Measurements from ENCODE around the gene BABAM2. TPM values are rescaled to one million over a fixed set of nuclear protein-coding genes. Genes with fewer than 3 reads are reported as not detected.

BABAM2 gene
- total and polyA plus RNA-seq, 2 experiments from 2014 or later = 28.8 to 43.6 TPM

- DNase-seq (ENCODE audit: low spot score) = no peak
- Histone ChIP-seq H3K4me3 (no peak overlapping the region), H3K79me2 (no peaks in the 10 kb centered on the region), H3K27me3 (no peaks in the 10 kb centered on the region), H3K27ac (no peak overlapping the region), H3K9me3 (ENCODE audit: low read depth) (no peaks in the 10 kb centered on the region), H3K9me2 (replicated peaks; ENCODE audit: insufficient read depth) (no peaks in the 10 kb centered on the region), H3K36me3 (replicated peaks; ENCODE audit: insufficient read depth, low read depth) (no peaks in the 10 kb centered on the region), H2AFZ (no peak overlapping the region), H4K20me1 (ENCODE audit: insufficient read depth, poor library complexity, severe bottlenecking) (no peaks in the 10 kb centered on the region), H3K4me1 (ENCODE audit: insufficient read depth) (peaks cover 15% of the 10 kb centered on the region), H3K4me2 (no peak overlapping the region)
- WGBS (ENCODE audit: low lambda C conversion rate, missing lambda C conversion rate) = 91% methylated on average over 3 of the region's 3 CpGs
- no peak for TF ChIP-seq EZH2 (IDR thresholded peaks at IDR 0.05; ENCODE audit: borderline replicate concordance)
- TF ChIP-seq EZH2phosphoT487 (IDR thresholded peaks at IDR 0.05; ENCODE audit: low read depth, severe bottlenecking, unreplicated experiment) = no peak
- no peak for TF ChIP-seq CTCF (IDR thresholded peaks at IDR 0.05; ENCODE audit: poor library complexity)
Observed at GRCh38 chr2:28375236-28375635, 484.7 kb downstream of the BABAM2 start.

- TF ChIP-seq EZH2phosphoT487 (IDR thresholded peaks at IDR 0.05; ENCODE audit: low read depth, severe bottlenecking, unreplicated experiment) = no peak
- no peak for TF ChIP-seq EZH2 (IDR thresholded peaks at IDR 0.05; ENCODE audit: borderline replicate concordance)
- TF ChIP-seq CTCF (IDR thresholded peaks at IDR 0.05; ENCODE audit: poor library complexity) = no peak
- Histone ChIP-seq H3K36me3 (replicated peaks; ENCODE audit: insufficient read depth, low read depth) (no peaks in the 10 kb centered on the region), H3K4me1 (ENCODE audit: insufficient read depth) (peaks cover 22% of the 10 kb centered on the region), H4K20me1 (ENCODE audit: insufficient read depth, poor library complexity, severe bottlenecking) (no peaks in the 10 kb centered on the region), H3K9me2 (replicated peaks; ENCODE audit: insufficient read depth) (no peaks in the 10 kb centered on the region), H3K4me2 (no peak overlapping the region), H3K9me3 (ENCODE audit: low read depth) (no peaks in the 10 kb centered on the region), H2AFZ (no peak overlapping the region), H3K4me3 (no peak overlapping the region), H3K27ac (no peak overlapping the region), H3K79me2 (no peaks in the 10 kb centered on the region), H3K27me3 (no peaks in the 10 kb centered on the region)
- DNase-seq (ENCODE audit: low spot score) = no peak
- 92% methylated on average over 8 of the region's 8 CpGs for WGBS (ENCODE audit: low lambda C conversion rate, missing lambda C conversion rate)
Observed at GRCh38 chr2:28375742-28376631, 485.5 kb downstream of the BABAM2 start.

GRCh38 chr2:28377195-28377816, 486.8 kb downstream of the BABAM2 start:
- Histone ChIP-seq H3K9me2 (replicated peaks; ENCODE audit: insufficient read depth) (no peaks in the 10 kb centered on the region), H2AFZ (no peak overlapping the region), H3K27me3 (no peaks in the 10 kb centered on the region), H3K27ac (peak overlapping the region; percentile 68), H3K36me3 (replicated peaks; ENCODE audit: insufficient read depth, low read depth) (no peaks in the 10 kb centered on the region), H4K20me1 (ENCODE audit: insufficient read depth, poor library complexity, severe bottlenecking) (no peaks in the 10 kb centered on the region), H3K4me2 (no peak overlapping the region), H3K9me3 (ENCODE audit: low read depth) (no peaks in the 10 kb centered on the region), H3K79me2 (no peaks in the 10 kb centered on the region), H3K4me3 (no peak overlapping the region), H3K4me1 (ENCODE audit: insufficient read depth) (peaks cover 34% of the 10 kb centered on the region)
- DNase-seq (ENCODE audit: low spot score) = no peak
- 78% methylated on average over 9 of the region's 19 CpGs for WGBS (ENCODE audit: low lambda C conversion rate, missing lambda C conversion rate)
- TF ChIP-seq EZH2 (IDR thresholded peaks at IDR 0.05; ENCODE audit: borderline replicate concordance) (no peak), CTCF (IDR thresholded peaks at IDR 0.05; ENCODE audit: poor library complexity) (no peak), EZH2phosphoT487 (IDR thresholded peaks at IDR 0.05; ENCODE audit: low read depth, severe bottlenecking, unreplicated experiment) (no peak)

Measured in hepatocyte (in vitro differentiated cells).